Measurements from ENCODE around the gene HPCAL1.

HPCAL1 gene

GRCh38 chr2:10410001-10410822 is 107.5 kb downstream of the HPCAL1 start:
- DNase-seq = no peak

DNA sequence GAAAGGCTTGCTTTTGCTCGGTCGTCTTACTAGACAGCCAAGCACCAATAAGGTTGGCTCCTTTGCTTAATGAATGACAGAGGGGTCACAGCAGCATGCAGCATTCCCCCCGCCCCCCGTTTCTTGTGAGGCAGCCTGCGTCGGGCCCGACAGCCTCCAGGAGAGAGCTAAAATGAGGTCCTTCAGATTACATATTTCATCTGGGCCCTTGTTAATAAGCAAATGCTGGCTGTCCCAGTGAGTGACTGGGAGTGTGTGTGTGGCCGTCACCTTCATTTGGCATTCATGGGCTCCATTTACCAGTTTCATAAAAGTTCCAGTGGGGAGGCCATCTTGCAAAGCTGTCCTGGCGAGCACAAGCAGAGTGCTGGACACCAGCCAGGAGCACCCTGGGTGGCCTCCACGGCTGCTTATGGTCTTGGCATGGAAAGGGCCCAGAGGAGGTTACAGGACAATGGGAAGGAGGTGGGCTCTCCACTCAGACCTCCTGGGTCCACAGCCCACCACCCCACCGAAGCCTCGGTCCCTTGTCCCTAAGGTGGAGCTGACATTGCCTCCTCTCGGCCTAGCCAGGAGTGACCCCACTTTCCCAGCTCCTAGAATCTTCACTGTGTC is 108.2 kb downstream of the HPCAL1 start:
- no peak for DNase-seq

DNA sequence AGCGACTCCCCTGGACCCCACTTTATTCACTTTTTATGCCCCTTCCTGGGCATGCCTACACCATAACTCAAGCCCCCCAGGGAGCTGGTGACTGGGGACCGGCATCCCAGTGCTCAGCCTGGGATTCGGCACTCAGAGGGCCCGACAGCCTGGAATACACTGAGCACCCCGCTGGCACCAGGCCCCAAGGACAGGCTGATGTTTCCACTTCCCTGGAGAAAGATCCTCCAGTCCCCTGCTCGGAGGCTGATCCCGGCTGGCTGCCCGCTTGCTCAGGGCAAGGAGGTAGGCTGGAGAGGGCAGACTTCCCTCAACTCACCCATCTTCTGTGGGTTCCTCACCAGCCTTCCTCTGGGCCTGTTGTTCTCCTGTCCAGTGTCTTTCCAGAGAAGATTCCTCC is 108.9 kb downstream of the HPCAL1 start:
- DNase-seq = no peak

- DNase-seq = no peak
Observed at GRCh38 chr2:10412380-10412779, 109.7 kb downstream of the HPCAL1 start.

GRCh38 chr2:10413503-10413902 is 110.8 kb downstream of the HPCAL1 start:
- no peak for DNase-seq

- DNase-seq = no peak
Observed at GRCh38 chr2:10413991-10414451, 111.3 kb downstream of the HPCAL1 start.

GRCh38 chr2:10414591-10414990 is 111.9 kb downstream of the HPCAL1 start:
- peak; percentile 11 for DNase-seq

GRCh38 chr2:10415048-10415447 is 112.3 kb downstream of the HPCAL1 start:
- DNase-seq = no peak

GRCh38 chr2:10415640-10416039 is 112.9 kb downstream of the HPCAL1 start:
- no peak for DNase-seq

- DNase-seq = no peak
Observed at GRCh38 chr2:10417551-10418335, 115.0 kb downstream of the HPCAL1 start.

- no peak for DNase-seq
Observed at GRCh38 chr2:10419553-10420257, 117.0 kb downstream of the HPCAL1 start.

DNA sequence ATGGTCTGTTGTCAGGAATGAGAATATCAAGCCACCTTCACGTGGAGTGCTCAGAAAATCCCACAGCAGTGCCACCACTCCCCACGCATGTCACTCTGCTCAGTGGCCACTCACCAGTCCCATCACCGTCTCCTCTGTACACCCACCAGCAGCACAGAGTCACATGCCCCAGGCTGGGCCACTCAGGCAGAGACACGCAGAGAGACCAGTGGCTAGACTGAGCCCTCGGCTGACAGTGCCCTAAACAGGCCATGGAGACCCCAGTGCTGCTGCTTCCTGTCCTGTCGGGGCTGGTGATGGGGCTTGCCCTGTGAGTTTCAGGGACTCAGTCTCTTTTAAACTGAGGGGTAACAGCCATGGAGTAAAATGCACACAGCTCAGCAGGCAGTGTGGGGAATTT is 119.5 kb downstream of the HPCAL1 start:
- DNase-seq = no peak

DNA sequence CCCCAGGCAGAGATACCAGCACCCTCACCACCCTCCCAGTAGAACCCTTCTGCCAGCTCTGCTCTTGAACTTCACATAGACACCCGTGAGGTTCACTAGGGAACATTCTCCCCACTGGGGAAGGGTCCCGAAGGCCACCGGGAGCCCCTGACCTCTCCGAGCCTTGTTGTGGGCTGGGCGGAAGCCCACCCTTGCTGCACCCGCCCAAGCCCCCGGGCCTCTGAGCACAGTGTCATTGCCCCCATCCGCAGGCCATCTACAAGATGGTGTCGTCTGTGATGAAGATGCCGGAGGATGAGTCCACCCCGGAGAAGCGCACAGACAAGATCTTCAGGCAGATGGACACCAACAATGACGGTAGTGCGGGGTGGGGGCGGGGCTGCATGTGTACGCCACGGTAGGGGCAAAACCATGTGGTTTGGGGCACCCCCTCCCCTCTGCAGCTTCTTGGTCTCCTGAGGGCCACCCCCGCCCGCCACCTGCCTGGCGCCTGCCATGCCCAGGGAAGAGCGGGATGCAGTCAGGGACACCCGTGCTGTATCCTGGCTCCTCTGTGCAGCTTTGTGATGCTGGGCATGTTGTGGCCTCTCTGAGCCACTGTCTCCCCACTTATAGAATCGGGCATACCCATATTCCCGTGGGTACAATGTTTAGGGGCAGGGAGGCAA is 120.2 kb downstream of the HPCAL1 start:
- DNase-seq = no peak

GRCh38 chr2:10423400-10423774 is 120.7 kb downstream of the HPCAL1 start:
- no peak for DNase-seq

DNA sequence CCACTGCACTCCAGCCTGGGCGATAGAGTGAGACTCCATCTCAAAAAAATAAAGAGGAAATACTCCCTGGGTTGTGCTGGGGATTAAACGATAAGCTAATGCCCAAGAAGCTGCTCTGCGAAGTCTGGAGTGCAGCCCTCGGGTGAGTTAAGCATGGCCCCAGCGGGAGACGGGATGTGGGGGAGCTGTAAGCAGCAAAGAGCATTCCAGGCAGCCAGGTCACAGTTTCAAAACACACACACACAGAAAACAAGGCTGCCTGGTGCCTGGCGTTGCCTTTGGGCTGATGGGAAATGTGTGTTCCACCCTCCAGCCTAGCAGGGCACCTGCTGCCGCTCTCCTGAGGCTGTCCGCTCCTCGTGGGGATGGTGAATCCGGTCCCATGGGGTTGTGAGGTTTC is 121.3 kb downstream of the HPCAL1 start:
- DNase-seq = no peak

- DNase-seq = no peak
Observed at GRCh38 chr2:10424916-10425505, 122.3 kb downstream of the HPCAL1 start.

DNA sequence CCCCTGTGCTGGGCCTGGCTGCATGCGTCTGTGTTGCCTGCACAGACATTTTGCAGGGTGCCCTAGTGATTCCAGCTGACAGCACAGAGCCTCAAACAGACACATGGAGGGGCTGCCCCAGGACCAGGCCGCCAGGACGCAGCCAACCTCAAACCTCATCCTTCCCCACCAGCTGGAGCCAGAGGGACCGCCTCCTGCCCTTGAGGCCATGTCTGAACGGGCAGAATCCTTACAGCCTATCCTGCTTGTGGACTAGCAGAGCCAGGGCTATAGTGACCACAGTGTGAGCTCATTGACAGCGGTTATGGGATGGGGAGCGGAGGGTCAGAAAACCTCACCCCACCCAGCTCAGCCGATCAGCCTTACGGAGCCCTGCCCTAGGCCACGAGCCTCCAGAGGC is 123.0 kb downstream of the HPCAL1 start:
- DNase-seq = no peak

DNA sequence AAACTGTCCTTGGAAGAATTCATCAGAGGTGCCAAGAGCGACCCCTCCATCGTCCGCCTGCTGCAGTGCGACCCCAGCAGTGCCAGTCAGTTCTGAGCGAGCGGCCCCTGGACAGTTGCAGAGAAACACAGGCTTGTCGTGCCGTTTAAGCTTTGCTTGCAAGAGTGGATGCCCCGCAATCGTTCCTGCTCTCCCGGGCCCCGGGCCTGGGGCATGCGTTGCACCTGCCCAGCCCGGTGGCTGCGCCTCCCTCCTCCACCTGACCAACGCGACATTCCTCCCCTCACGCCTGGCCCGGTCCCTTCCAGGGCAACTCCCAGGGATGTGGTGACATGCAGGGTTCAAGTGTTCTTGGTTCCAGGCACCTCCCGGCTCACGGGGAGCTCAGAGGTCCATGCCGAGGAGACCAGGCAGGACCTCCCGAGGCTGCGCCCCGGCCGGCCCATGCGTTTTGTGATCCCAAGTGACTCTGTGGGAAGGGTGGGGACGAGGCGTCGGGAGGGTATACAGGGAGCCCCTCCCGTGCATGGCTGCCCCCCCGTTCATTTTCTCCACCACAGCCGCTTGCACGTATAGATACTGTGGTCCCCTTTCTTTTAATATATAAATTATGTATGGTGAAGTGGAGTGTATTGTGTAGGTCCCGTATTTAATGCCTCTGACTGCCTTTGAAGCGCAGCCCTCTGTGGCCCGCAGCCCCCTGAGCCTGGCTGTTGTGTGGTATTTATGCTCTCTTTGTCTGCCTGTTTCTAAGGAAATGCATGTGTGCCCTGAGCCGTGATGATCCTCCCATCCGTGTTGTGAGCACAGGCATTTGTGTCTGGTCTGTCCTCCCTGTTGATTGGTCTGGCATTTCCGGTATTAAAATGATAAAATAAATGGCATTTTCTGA is 124.3 kb downstream of the HPCAL1 start:
- no peak for DNase-seq

- DNase-seq = no peak
Observed at GRCh38 chr2:10427618-10427949, 124.9 kb downstream of the HPCAL1 start.

DNA sequence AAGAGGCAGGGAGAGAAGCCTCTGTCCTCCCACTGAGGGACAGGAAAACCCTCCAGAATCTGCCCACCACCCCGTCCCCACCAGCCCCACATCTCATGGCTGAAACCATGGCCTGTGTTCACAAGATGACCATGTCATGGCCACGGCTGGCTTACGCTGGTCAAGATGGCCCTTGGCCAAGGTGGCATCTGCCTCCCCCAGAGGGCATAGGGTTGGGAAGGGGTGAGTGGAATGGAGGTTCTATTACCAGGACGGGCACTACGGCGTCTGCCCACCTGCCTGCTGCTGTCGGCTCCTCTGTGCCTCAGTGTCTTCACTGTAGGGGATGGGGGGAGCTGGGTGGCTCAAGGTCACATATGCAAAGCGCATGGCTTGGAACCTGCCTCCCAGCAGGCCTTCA is 125.7 kb downstream of the HPCAL1 start:
- no peak for DNase-seq

GRCh38 chr2:10428924-10429323 is 126.2 kb downstream of the HPCAL1 start:
- DNase-seq = no peak
